Endothelial cell of umbilical vein (primary cell): Measurements from ENCODE around the gene TMC6. TPM values are rescaled to one million over a fixed set of nuclear protein-coding genes. Genes with fewer than 3 reads are reported as not detected.

ENCODE experiments used
- BruUV-seq: library from RNA; stranded (reverse); fragments of 400-500 nt; replicated peaks from 2 replicates; lab custom pipeline; 2021; lab: Mats Ljungman, UMichigan
- CTCF ChIA-PET: fragments of 300-600, 350-600 bp; sonication (Branson Sonifier 250); formaldehyde crosslinking; loops from one replicate; lab custom pipeline; 2021; ENCODE audit warnings: antibody characterized with exemption, inconsistent platforms; lab: Charles Lee
- POLR2A ChIA-PET: fragments of 300-600, 350-600 bp; sonication (Branson Sonifier 250); formaldehyde crosslinking; loops from one replicate; lab custom pipeline; 2021; ENCODE audit warnings: antibody characterized with exemption, inconsistent platforms; lab: Charles Lee
- DNase-seq: peaks from one replicate; pipeline ENCODE4 v3.0.0-alpha.2; 2011; ENCODE audit warnings: low read depth, low spot score
- FAIRE-seq: peaks from 2 replicates; lab custom pipeline; 2011; peaks lifted over from hg19 to GRCh38; lab: Jason Lieb, UNC
- H2AFZ ChIP-seq: 2 replicates; pipeline ENCODE4 v1.6.0; 2012; ENCODE audit warnings: low read depth, low read length, control low read depth, inconsistent platforms
- H3K27ac ChIP-seq: 2 replicates; pipeline ENCODE4 v1.5.1; 2011; ENCODE audit warnings: low read depth, mild to moderate bottlenecking, control low read depth, low read length, moderate library complexity; ENCODE audit not compliant: insufficient read depth
- H3K27me3 ChIP-seq, 2 experiments: 2 replicates each; pipeline versions ENCODE4 v1.6.0 to v1.6.1; 2011; ENCODE audit warnings: low read length in 2 of 2, mixed read lengths in 1 of 2; ENCODE audit not compliant: control insufficient read depth in 2 of 2, insufficient read depth in 2 of 2
- H3K36me3 ChIP-seq, 2 experiments: 2 replicates in 1 of 2; 3 replicates in 1 of 2; pipeline ENCODE4 v1.5.1; 2011; ENCODE audit warnings: low read length in 2 of 2, mild to moderate bottlenecking in 1 of 2, moderate library complexity in 1 of 2; ENCODE audit not compliant: control insufficient read depth in 2 of 2, insufficient read depth in 2 of 2; ENCODE audit errors: extremely low read depth in 1 of 2
- H3K4me1 ChIP-seq: 3 replicates; pipeline ENCODE4 v1.5.1; 2011; ENCODE audit warnings: mild to moderate bottlenecking, low read length; ENCODE audit not compliant: control insufficient read depth, insufficient read depth; ENCODE audit errors: extremely low read depth
- H3K4me2 ChIP-seq: 2 replicates; pipeline ENCODE4 v1.6.1; 2011; ENCODE audit warnings: low read length, control low read depth, mixed read lengths; ENCODE audit not compliant: insufficient read depth
- H3K4me3 ChIP-seq, 3 experiments: fragments of 200-600 bp in 1 of 3; sonication (generic), shearing (Covaris generic) in 1 of 3; replicated peaks in 1 of 3; 2 replicates each; pipeline ENCODE4 v1.5.1; 2011 to 2016; ENCODE audit warnings: control low read depth in 3 of 3, low read length in 3 of 3, mild to moderate bottlenecking in 2 of 3, inconsistent platforms in 1 of 3, low read depth in 1 of 3, moderate library complexity in 1 of 3; ENCODE audit not compliant: insufficient read depth in 1 of 3
- H3K79me2 ChIP-seq: 2 replicates; pipeline ENCODE4 v1.6.0; 2012; ENCODE audit warnings: low read length, inconsistent platforms; ENCODE audit not compliant: control insufficient read depth, insufficient read depth
- H3K9ac ChIP-seq: replicated peaks from 2 replicates; pipeline ENCODE3; 2011; ENCODE audit warnings: low read length, control low read depth; ENCODE audit not compliant: insufficient read depth; ENCODE audit errors: extremely low read depth
- H3K9me1 ChIP-seq: replicated peaks from 3 replicates; pipeline ENCODE4 v1.6.0; 2011; ENCODE audit warnings: mild to moderate bottlenecking, low read length; ENCODE audit not compliant: control insufficient read depth, insufficient read depth; ENCODE audit errors: extremely low read depth
- H3K9me3 ChIP-seq: replicated peaks from 2 replicates; pipeline ENCODE4 v1.5.1; 2012; ENCODE audit warnings: low read length, inconsistent platforms; ENCODE audit not compliant: control insufficient read depth, insufficient read depth
- H4K20me1 ChIP-seq: replicated peaks from 2 replicates; pipeline ENCODE3; 2011; ENCODE audit warnings: mild to moderate bottlenecking, low read length; ENCODE audit not compliant: control insufficient read depth, insufficient read depth; ENCODE audit errors: extremely low read depth
- CTCF ChIP-seq, 2 donors: IDR thresholded peaks; 1 replicate in 1 of 2; 2 replicates in 1 of 2; pipeline ENCODE4 v1.5.1; 2011; ENCODE audit warnings: low read length in 2 of 2, mild to moderate bottlenecking in 2 of 2, moderate library complexity in 2 of 2, control low read depth in 1 of 2, inconsistent platforms in 1 of 2, low read depth in 1 of 2; ENCODE audit not compliant: insufficient read depth in 1 of 2; ENCODE audit errors: extremely low read depth in 1 of 2
- EZH2 ChIP-seq: IDR thresholded peaks from 2 replicates; pipeline ENCODE4 v1.6.1; 2012; ENCODE audit warnings: borderline replicate concordance, low read depth, mild to moderate bottlenecking, moderate library complexity, low read length, inconsistent platforms; ENCODE audit not compliant: severe bottlenecking
- FOS ChIP-seq: IDR thresholded peaks from 2 replicates; pipeline ENCODE4 v1.6.1; 2011; ENCODE audit warnings: mild to moderate bottlenecking, low read length, moderate library complexity, borderline replicate concordance; ENCODE audit not compliant: insufficient read depth
- GATA2 ChIP-seq: IDR thresholded peaks from 2 replicates; pipeline ENCODE4 v1.7.0; 2011; ENCODE audit warnings: low read depth, mild to moderate bottlenecking, moderate library complexity, mixed read lengths, low read length; ENCODE audit not compliant: insufficient read length, insufficient read depth
- JUN ChIP-seq: IDR thresholded peaks from 2 replicates; pipeline ENCODE4 v1.6.1; 2011; ENCODE audit warnings: borderline replicate concordance, low read depth; ENCODE audit not compliant: insufficient read length, insufficient read depth
- MAX ChIP-seq: IDR thresholded peaks from 2 replicates; pipeline ENCODE4 v1.6.1; 2011; ENCODE audit not compliant: insufficient read depth, insufficient read length
- MYC ChIP-seq: IDR thresholded peaks from one replicate; pipeline ENCODE4 v1.6.1; 2011; ENCODE audit warnings: mild to moderate bottlenecking, low read depth, low read length
- POLR2A ChIP-seq: IDR thresholded peaks from 2 replicates; pipeline ENCODE4 v1.6.1; 2012; ENCODE audit warnings: low read depth, mild to moderate bottlenecking, control low read depth, low read length
- POLR2AphosphoS5 ChIP-seq: IDR thresholded peaks from 2 replicates; pipeline ENCODE4 v1.6.1; 2012; ENCODE audit warnings: low read depth, mild to moderate bottlenecking, control low read depth, low read length, moderate library complexity; ENCODE audit not compliant: insufficient read depth
- dilution Hi-C: fragments of 300-500 bp; cut with MboI; formaldehyde crosslinking; loops from one replicate; pipeline ENCODE4 v1.15.0; 2019; ENCODE audit warnings: low sequenced_read_pairs; ENCODE audit not compliant: extremely low pct_ligation_motif_present
- intact Hi-C: fragments of 100-400 bp; cut with micrococcal nuclease; formaldehyde crosslinking; loops from one replicate; pipeline ENCODE4 v1.10.0; 2022
- polyA plus RNA-seq, 4 experiments: library from polyadenylated mRNA; depleted of rRNA in 3 of 4; stranded (reverse) in 3 of 4; unstranded in 1 of 4; fragments of >200 nt; gene quantifications; 2 replicates each; pipeline versions ENCODE4 v1.2.1 to v1.2.3, GENCODE V29; 2011 to 2012; ENCODE audit warnings: missing spikeins in 1 of 4
- total RNA-seq: library from RNA; stranded (reverse); gene quantifications from 2 replicates; pipeline ENCODE4 v1.2.3, GENCODE V29; 2021

The TMC6 gene
- total and polyA plus RNA-seq, 2 donors (not counting 3 experiments of a cell fraction or from before 2014, with no cell fraction given) = 23.2 to 72.4 TPM

GRCh38 chr17:78159575-78160158 lies 31.1 kb upstream of the TMC6 start:
- CTCF ChIA-PET = no interaction called here
- no peak overlapping the region for H3K27ac ChIP-seq
- TF ChIP-seq EZH2 (no peak), GATA2 (no peak), FOS (no peak), POLR2A (no peak), MAX (no peak), CTCF (IDR thresholded peaks at IDR 0.05; ENCODE audit: extremely low read depth in 1 of 2, insufficient read depth in 1 of 2, low read depth in 1 of 2, low read length in 2 of 2) (no peak), JUN (no peak), POLR2AphosphoS5 (no peak), MYC (no peak)
- FAIRE-seq = no peak
- H3K4me3 ChIP-seq = no peak overlapping the region
- dilution Hi-C loops (no loop called here), intact Hi-C loops (no loop called here)
- no peaks in the 10 kb centered on the region for H4K20me1 ChIP-seq
- H3K4me1 ChIP-seq = no peaks in the 10 kb centered on the region
- H3K27me3 ChIP-seq = no peaks in the 10 kb centered on the region
- H3K9ac ChIP-seq = no peak overlapping the region
- no peak overlapping the region for H2AFZ ChIP-seq
- no peaks in the 10 kb centered on the region for H3K9me1 ChIP-seq
- no peaks in the 10 kb centered on the region for H3K36me3 ChIP-seq
- POLR2A ChIA-PET = no interaction called here
- no peaks in the 10 kb centered on the region for H3K9me3 ChIP-seq
- no peak for DNase-seq
- H3K79me2 ChIP-seq = no peaks in the 10 kb centered on the region
- H3K4me2 ChIP-seq = no peak overlapping the region
- BruUV-seq = no TSS peak
